ENCODE measurements around the gene ZNF629.

ZNF629 gene

DNA sequence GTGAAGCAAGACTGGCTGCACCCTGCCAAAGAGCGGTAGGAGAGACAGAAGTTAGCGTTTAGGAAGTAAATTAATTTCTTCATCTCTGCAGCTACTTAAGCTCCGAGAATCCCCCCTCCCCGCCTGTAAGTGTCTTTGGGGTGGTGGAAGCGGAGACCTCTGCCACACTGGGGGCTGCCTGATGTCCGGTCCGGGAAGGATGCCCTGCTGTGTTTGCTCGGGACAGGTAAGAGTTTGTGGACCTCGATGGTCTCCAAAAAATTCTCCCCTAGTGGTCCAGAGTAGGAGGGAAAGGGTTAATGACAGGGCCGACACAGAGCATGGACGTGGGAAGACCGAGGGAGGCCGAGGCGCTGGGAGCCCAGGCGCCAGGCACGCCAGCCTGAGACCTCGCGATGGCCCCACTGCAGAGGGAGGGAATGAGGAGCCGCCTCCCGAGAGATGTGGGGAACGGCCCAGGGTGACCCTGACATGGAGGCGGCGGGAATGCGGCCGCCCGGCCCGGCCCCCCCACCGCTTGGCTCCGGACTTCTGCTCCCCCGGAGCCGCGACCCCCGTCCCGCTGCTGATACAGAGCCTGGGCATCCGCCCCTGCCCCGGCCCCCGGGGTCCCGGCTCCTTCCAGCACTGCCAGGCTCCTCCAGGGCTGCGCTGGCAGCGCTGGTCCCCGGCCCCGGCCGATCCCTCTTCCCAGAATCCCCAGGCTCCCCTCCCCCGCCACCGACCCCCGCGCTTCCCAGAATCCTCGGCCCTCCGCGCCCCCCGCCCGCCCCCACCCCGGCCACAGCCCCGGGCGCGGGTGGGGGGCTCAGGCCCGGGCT, 680 bp downstream of the ZNF629 start:
- DNase-seq (ENCODE audit: low read depth in 2 of 3, low spot score in 1 of 3), result no peak

DNA sequence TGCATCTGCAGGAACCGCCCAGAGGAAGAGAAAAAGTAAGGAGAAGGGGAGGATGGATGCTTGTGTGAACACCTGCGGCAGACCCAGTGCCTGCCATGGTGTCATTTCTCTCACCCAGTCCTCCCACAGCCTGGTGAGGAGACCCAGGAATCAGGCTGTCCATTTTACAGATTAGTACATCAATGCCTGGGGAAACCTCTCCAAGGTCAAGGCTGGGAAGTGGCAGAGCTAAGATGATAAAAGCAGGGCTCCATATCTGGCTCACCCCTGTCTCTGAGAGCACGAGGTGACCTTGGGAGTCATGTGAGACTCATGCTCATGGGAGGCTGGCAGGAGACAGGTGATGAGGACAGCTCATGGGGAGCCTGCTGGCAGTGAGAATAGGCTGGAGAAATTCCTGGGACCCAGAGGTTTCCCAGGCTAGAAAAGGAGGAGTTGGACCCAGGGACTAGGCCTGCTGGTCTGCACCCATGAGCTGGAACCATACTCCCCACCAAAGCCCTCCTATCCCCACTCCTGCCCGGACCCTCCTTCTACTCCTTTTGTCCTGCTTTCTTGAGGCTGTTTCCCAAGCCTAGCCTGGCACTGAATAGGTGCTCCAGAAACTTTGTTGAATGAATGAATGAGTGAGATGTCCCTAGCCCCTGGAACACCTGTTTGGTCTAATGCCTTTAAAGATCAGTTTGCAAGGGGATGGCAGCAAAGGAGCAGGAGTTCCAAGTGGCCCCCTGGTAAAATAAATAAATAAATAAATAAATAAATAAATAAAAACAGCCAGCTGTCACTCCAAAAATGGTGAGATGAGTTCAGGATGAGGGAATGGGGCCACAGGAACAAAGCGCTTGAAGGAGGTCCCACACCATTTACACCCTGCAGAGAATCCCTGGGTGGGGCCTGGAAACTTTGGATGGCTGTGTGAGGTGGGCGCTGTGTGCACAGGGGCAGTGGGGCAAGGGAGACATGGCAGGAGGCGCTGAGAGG, 1.6 kb downstream of the ZNF629 start:
- no peak for DNase-seq (ENCODE audit: low read depth in 2 of 3, low spot score in 1 of 3)

GRCh38 chr16:30784215-30784614, 2.8 kb downstream of the ZNF629 start:
- DNase-seq (ENCODE audit: low read depth in 2 of 3, low spot score in 1 of 3), result no peak

- DNase-seq (ENCODE audit: low read depth in 2 of 3, low spot score in 1 of 3), result no peak
Observed at GRCh38 chr16:30783280-30784109, 3.5 kb downstream of the ZNF629 start.

DNA sequence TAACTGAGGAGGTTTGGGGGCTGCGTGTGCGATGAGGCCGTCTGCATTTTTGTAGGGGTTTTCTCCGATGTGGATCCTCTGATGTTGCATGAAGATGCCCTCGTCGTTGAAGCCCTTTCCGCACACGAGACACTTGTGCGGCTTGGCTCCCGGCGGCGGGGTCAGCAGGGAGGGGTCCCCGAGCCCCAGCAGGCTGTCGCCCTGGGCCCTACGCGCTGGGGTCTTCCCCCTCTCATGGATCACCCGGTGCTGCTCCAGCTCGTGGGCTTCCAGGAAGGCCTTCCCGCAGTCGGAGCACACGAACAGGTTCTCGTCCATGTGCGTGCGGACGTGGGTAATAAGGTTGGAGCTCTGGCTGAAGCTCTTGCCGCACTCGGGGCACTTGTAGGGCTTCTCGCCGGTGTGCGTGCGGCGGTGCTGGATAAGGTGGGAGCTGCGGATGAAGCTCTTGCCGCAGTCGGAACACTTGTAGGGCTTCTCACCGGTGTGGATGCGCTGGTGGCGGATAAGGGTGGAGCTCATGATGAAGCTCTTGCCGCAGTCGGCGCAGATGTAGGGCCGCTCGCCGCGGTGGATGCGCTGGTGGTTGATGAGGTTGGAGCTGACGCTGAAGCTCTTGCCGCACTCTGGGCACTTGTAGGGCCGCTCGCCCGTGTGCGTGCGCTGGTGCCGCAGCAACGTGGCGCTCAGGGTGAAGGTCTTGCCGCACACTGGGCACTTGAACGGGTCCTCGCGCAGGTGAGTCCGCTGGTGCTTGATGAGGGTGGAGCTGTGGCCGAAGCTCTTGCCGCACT, 4.3 kb downstream of the ZNF629 start:
- no peak for DNase-seq (ENCODE audit: low read depth in 2 of 3, low spot score in 1 of 3)

DNA sequence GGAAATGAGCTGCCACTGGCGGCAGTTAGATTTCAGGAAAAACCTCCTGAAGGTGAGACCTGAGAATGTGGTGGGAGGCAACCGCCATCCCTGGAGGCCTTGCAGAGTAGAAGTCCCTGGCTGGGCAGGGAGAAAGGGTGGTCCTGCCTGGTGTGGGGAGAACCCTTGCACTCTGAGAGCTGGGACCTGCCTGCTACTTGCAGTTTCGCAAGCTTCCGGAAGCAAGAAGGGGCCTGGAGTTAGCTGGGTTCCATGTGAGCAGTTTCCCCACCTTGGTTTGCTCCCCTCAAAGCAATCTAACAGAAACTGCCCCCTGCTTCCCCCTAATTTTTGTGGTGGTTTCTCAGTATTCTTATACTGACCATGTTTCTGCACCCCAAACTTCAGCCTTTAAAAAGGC, 6.5 kb downstream of the ZNF629 start:
- DNase-seq (ENCODE audit: low read depth in 2 of 3, low spot score in 1 of 3), result no peak

- DNase-seq (ENCODE audit: low read depth in 2 of 3, low spot score in 1 of 3), result no peak
Observed at GRCh38 chr16:30780021-30780420, 7.0 kb downstream of the ZNF629 start.

DNA sequence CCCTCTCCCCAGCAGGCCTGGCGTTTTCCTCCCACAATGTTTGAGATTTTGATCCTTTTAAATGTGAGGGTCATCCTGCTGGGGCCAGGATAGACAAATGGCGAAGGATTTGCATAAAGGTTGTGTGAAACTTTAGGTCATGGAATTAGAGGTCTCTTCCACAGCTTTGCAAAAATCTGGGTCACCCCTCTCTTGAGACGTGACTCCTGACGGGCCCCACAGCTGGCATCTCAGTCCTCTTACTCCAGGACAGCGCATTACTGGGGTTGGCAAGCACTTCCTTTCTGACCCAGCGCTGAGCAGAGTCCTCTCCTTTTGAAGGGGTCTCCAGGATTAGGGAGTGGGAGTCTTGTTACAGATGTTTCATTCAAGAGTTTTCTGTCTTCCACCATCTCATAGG, 7.4 kb downstream of the ZNF629 start:
- no peak for DNase-seq (ENCODE audit: low read depth in 2 of 3, low spot score in 1 of 3)

DNA sequence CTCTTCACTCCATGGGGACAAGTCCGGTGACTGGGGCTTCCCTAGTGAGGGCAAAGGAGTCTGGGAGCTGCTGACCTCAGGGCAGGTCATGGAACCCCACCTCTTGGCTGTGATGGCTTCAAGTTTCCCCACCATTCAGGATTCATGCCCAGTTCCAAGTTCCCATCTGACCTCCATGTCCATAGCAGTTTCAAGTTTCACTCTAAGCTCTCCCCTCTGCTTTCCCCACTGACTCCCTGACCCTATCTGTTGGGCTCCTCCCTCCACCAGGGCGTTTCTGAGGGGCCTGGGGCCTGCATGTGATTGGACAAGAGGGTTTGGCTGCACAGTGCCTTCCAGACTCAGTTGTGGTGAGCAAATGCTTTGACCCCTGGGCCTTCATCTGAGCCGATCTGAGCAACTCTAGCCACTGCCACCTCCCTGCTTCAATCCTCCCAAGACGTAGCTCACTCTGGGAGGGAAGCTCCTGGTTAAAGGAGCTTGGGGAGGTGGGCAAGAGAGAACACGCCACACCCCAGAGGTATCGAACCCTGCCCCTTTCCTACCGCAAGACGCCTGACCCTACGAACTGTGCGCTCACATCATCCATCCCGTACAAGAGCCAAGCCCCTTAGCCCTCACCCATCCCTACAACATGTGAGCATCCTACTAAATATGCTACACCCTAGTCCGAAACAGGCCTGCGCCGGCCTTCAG, 8.3 kb downstream of the ZNF629 start:
- no peak for DNase-seq (ENCODE audit: low read depth in 2 of 3, low spot score in 1 of 3)

- DNase-seq (ENCODE audit: low read depth in 2 of 3, low spot score in 1 of 3), result no peak
Observed at GRCh38 chr16:30777591-30778297, 9.3 kb downstream of the ZNF629 start.

DNA sequence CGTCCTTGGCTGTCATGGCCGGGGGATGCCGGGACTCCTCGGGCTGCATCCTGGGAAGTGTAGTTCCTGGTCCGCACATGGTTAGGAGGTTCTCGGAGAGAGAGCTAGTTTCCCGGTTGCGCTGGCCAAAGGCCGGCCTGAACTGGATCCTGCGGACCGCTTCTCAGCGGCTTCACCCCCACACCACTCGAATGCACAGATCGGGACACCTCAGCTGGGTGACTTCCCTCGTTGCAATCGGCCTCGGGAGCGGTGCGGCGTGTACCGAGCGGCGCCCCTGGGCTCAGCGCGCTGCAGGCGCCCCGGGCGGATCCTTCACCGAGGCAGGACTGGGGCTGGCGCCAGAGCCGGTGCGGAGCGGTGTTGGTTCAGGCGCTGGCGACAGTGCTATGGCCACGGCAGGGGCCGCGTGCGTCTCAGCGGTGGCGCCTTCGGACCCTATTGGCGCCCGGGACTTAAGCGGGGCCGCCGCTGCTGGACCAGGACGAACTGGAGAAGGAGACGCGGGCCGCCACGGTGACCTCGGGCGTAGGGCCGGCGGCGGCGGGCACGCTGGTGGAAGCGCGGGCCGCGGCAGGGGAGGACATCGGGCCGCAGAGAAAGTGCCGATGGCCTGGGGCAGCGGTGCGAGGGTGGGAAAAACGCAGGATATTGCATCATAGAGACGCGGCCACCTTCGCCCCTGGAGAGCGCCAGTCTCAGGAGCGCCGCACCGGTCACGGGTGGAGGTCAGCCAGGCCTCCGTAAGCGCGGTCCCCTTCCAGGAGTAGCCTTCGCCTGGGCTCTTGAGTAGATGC, 11.4 kb downstream of the ZNF629 start:
- DNase-seq (ENCODE audit: low read depth in 2 of 3, low spot score in 1 of 3), result peak; percentile 58 to 65 (median 58)

DNA sequence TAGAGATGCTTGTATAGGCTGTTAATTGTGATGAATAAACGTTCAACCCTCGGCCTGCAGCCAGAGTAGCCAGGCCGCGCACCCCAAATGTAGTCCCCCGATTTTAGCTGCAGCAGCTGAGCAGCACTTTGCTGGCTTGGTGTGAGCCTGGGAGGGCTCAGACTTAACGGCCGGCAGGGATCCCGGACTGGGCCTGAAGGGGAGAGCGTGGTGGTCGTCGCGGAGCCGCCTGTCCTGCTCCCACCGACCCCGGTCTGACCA, 11.9 kb downstream of the ZNF629 start:
- DNase-seq (ENCODE audit: low read depth in 2 of 3, low spot score in 1 of 3), result no peak

- DNase-seq (ENCODE audit: low read depth in 2 of 3, low spot score in 1 of 3), result no peak
Observed at GRCh38 chr16:30774367-30775130, 12.5 kb downstream of the ZNF629 start.

DNA sequence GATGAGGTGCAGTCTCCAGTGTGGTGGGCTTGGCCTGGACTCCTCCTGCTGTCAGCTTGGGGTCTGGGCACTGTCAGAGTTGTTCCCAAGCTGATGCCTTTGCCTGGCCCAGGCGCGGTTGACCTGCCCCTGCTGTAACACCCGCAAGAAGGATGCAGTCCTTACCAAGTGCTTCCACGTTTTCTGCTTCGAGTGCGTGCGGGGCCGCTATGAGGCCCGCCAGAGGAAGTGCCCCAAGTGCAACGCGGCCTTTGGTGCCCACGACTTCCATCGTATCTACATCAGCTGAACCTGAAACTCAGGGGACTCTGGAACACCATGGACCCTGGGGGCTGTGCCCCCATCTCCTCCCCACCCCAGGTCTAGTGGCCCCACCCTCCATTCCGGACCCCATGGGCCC, 13.2 kb downstream of the ZNF629 start:
- DNase-seq (ENCODE audit: low read depth in 2 of 3, low spot score in 1 of 3), result no peak

DNA sequence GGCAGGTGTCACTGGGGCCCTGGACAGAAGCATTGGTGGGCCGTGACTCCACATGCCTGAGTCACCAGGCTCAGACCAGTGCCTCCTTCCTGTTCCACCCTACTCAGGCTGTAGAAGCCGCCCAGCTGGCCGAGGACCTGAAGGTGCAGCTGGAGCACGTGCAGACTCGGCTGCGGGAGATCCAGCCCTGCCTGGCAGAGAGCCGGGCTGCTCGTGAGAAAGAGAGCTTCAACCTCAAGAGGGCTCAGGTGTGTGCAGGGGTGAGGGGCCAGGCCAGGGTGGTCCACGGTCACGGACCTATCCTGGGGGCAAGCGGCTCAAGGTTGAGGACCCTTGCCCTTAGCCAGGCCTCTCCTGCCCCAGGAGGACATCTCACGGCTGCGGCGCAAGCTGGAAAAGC, 15.3 kb downstream of the ZNF629 start:
- DNase-seq (ENCODE audit: low read depth in 2 of 3, low spot score in 1 of 3), result no peak

DNA sequence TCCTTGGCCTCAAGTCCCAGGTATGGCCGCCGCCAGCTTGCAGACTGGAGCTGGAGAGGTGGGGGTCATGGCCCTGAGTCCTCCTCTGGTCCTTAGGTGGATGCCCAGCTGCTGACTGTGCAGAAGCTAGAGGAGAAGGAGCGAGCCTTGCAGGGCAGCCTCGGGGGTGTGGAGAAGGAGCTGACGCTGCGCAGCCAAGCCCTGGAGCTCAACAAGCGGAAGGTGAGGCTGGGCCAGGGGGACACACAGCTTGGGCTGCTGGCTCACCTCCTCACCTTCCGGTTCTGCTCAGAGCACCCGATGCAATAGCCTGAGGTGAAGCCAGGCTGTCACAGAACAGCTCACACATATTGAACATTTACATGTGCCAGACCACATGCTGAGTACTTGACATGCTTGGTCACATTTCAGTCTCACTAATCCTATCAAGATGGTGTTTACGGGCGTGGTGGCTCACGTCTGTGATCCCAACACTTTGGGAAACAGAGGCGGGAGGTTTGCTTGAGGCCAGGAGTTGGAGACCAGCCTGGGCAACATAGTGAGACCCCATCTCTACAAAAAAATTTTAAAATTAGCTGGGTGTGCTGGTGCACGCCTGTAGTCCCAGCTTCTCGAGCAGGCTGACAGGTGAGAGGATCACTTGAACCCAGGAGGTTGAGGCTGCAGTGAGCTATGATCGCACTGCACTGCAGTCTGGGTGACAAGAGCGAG, 17.5 kb downstream of the ZNF629 start:
- DNase-seq (ENCODE audit: low read depth in 2 of 3, low spot score in 1 of 3), result no peak

DNA sequence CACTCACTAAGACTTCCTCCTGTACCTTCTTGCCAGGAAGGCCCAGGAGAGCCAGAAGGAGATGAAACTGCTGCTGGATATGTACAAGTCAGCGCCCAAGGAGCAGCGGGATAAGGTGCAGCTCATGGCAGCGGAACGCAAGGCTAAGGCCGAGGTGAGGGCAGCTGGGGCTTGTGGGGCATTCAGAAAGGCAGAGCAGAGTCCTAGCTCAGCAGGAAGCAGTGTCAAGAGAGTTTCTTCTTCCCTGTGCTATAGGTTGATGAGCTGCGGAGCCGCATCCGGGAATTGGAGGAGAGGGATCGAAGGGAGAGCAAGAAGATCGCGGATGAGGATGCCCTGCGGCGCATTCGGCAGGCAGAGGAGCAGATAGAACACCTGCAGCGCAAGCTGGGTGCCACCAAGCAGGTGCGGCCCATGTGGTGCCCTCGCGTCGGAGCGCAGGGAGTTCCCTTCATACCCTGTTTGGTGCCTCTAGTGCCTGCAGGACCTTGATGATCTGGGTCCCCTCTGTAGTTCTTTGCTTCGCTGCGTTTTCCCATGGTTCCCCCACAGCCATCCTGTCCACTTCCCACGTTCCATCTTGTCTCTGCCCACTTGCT, 18.3 kb downstream of the ZNF629 start:
- no peak for DNase-seq (ENCODE audit: low read depth in 2 of 3, low spot score in 1 of 3)
